H9 (cell line): Measurements from ENCODE around the gene CIDEC. TPM values are rescaled to one million over a fixed set of nuclear protein-coding genes. Genes with fewer than 3 reads are reported as not detected.

Experiments
- DNase-seq: peaks from one replicate; pipeline ENCODE4 v3.0.0-alpha.2; 2017
- H2AFZ ChIP-seq: one replicate; pipeline ENCODE4 v1.6.1; 2013; ENCODE audit warnings: mild to moderate bottlenecking, low read length, control low read depth, moderate library complexity
- H2AK5ac ChIP-seq: 2 replicates; pipeline ENCODE4 v1.6.1; 2013; ENCODE audit warnings: low read length, control low read depth, mixed read lengths; ENCODE audit not compliant: insufficient read length
- H2BK120ac ChIP-seq: one replicate; pipeline ENCODE4 v1.6.1; 2013; ENCODE audit warnings: low read depth, mild to moderate bottlenecking, low read length, control low read depth, inconsistent platforms; ENCODE audit not compliant: poor library complexity, severe bottlenecking
- H2BK12ac ChIP-seq: 2 replicates; pipeline ENCODE4 v1.6.1; 2013; ENCODE audit warnings: low read length, control low read depth, mixed read lengths, low read depth; ENCODE audit not compliant: insufficient read length
- H2BK15ac ChIP-seq: 2 replicates; pipeline ENCODE4 v1.6.1; 2013; ENCODE audit warnings: low read depth, low read length, control low read depth
- H2BK20ac ChIP-seq: one replicate; pipeline ENCODE4 v1.6.1; 2013; ENCODE audit warnings: low read depth, mild to moderate bottlenecking, low read length, control low read depth, inconsistent platforms; ENCODE audit not compliant: poor library complexity, severe bottlenecking
- H2BK5ac ChIP-seq: 2 replicates; pipeline ENCODE4 v1.6.1; 2013; ENCODE audit warnings: low read length, control low read depth, mixed read lengths; ENCODE audit not compliant: insufficient read length
- H3K14ac ChIP-seq: 2 replicates; pipeline ENCODE4 v1.6.1; 2013; ENCODE audit warnings: low read length, control low read depth; ENCODE audit not compliant: insufficient read depth
- H3K18ac ChIP-seq: 2 replicates; pipeline ENCODE4 v1.6.1; 2013; ENCODE audit warnings: low read depth, mild to moderate bottlenecking, mixed read lengths, low read length, control low read depth; ENCODE audit not compliant: insufficient read length
- H3K23ac ChIP-seq: 2 replicates; pipeline ENCODE4 v1.6.1; 2013; ENCODE audit warnings: low read length, control low read depth, mixed read lengths, low read depth; ENCODE audit not compliant: insufficient read length
- H3K23me2 ChIP-seq: 2 replicates; pipeline ENCODE4 v1.6.1; 2013; ENCODE audit warnings: low read depth, mild to moderate bottlenecking, mixed read lengths, low read length, control low read depth; ENCODE audit not compliant: insufficient read length, poor library complexity, severe bottlenecking
- H3K27ac ChIP-seq: 2 replicates; pipeline ENCODE4 v1.5.1; 2013; ENCODE audit warnings: low read length, control low read depth, mixed read lengths, low read depth; ENCODE audit not compliant: insufficient read length
- H3K27me3 ChIP-seq: 2 replicates; pipeline ENCODE4 v1.6.1; 2013; ENCODE audit warnings: low read length, control low read depth, inconsistent platforms; ENCODE audit not compliant: insufficient read depth
- H3K4ac ChIP-seq: 2 replicates; pipeline ENCODE4 v1.6.1; 2013; ENCODE audit warnings: low read depth, mild to moderate bottlenecking, control low read depth, inconsistent platforms, low read length, moderate library complexity
- H3K4me1 ChIP-seq: 2 replicates; pipeline ENCODE4 v1.6.1; 2013; ENCODE audit warnings: low read length, control low read depth, inconsistent platforms; ENCODE audit not compliant: insufficient read depth
- H3K4me2 ChIP-seq: 2 replicates; pipeline ENCODE4 v1.6.1; 2013; ENCODE audit warnings: low read length, control low read depth, mixed read lengths; ENCODE audit not compliant: insufficient read length, insufficient read depth
- H3K56ac ChIP-seq: 2 replicates; pipeline ENCODE4 v1.6.1; 2013; ENCODE audit warnings: low read depth, mild to moderate bottlenecking, mixed read lengths, low read length, control low read depth; ENCODE audit not compliant: insufficient read length
- H3K79me1 ChIP-seq: 2 replicates; pipeline ENCODE4 v1.6.1; 2013; ENCODE audit warnings: low read depth, mild to moderate bottlenecking, moderate library complexity, low read length, control low read depth, inconsistent platforms; ENCODE audit not compliant: insufficient read depth, poor library complexity, severe bottlenecking
- H3K79me2 ChIP-seq: 2 replicates; pipeline ENCODE4 v1.6.1; 2013; ENCODE audit warnings: low read length, control low read depth, inconsistent platforms; ENCODE audit not compliant: insufficient read depth
- H3K9ac ChIP-seq: 2 replicates; pipeline ENCODE4 v1.6.1; 2013; ENCODE audit warnings: low read length, control low read depth, mixed read lengths; ENCODE audit not compliant: insufficient read length; ENCODE audit errors: extremely low read depth
- H3K9me3 ChIP-seq: one replicate; pipeline ENCODE4 v1.6.1; 2013; ENCODE audit warnings: low read depth, low read length, inconsistent platforms; ENCODE audit not compliant: control insufficient read depth
- H3T11ph ChIP-seq: one replicate; pipeline ENCODE4 v1.6.1; 2013; ENCODE audit warnings: mild to moderate bottlenecking, low read length, control low read depth, inconsistent platforms
- H4K20me1 ChIP-seq: one replicate; pipeline ENCODE4 v1.6.1; 2013; ENCODE audit not compliant: control insufficient read depth, insufficient read length, insufficient read depth
- H4K5ac ChIP-seq: 2 replicates; pipeline ENCODE4 v1.6.1; 2013; ENCODE audit warnings: low read depth, mild to moderate bottlenecking, mixed read lengths, low read length, control low read depth; ENCODE audit not compliant: insufficient read length
- H4K8ac ChIP-seq: replicated peaks from 2 replicates; pipeline ENCODE4 v1.6.1; 2013; ENCODE audit warnings: low read length, control low read depth, mixed read lengths, low read depth; ENCODE audit not compliant: insufficient read length
- H4K91ac ChIP-seq: 2 replicates; pipeline ENCODE4 v1.6.1; 2013; ENCODE audit warnings: low read depth, mild to moderate bottlenecking, moderate library complexity, mixed read lengths, low read length, control low read depth; ENCODE audit not compliant: insufficient read length
- H3K27ac Mint-ChIP-seq, 3 experiments: 2 replicates in 2 of 3; 3 replicates in 1 of 3; pipeline ENCODE4 v1.8.0; 2020 to 2021; ENCODE audit warnings: mixed read lengths in 3 of 3, mild to moderate bottlenecking in 1 of 3, moderate library complexity in 1 of 3
- H3K27me3 Mint-ChIP-seq: 2 replicates; pipeline ENCODE4 v1.8.0; 2021; ENCODE audit warnings: low read depth, mild to moderate bottlenecking, moderate library complexity, mixed read lengths
- H3K36me3 Mint-ChIP-seq, 3 experiments: 2 replicates in 2 of 3; 3 replicates in 1 of 3; pipeline ENCODE4 v1.8.0; 2020 to 2021; ENCODE audit warnings: low read depth in 3 of 3, mixed read lengths in 3 of 3; ENCODE audit not compliant: insufficient read depth in 1 of 3
- H3K4me1 Mint-ChIP-seq, 2 experiments: 2 replicates each; pipeline ENCODE4 v1.8.0; 2020; ENCODE audit warnings: mixed read lengths in 2 of 2
- H3K4me3 Mint-ChIP-seq, 2 experiments: 2 replicates in 1 of 2; 3 replicates in 1 of 2; pipeline ENCODE4 v1.8.0; 2020 to 2021; ENCODE audit warnings: mild to moderate bottlenecking in 2 of 2, mixed read lengths in 2 of 2, moderate library complexity in 1 of 2
- H3K9me3 Mint-ChIP-seq, 2 experiments: 2 replicates in 1 of 2; 3 replicates in 1 of 2; pipeline ENCODE4 v1.8.0; 2020; ENCODE audit warnings: mild to moderate bottlenecking in 2 of 2, mixed read lengths in 2 of 2, moderate library complexity in 1 of 2
- CTCF ChIP-seq: fragments of 200-600 bp; sonication (generic); conservative IDR thresholded peaks from 3 replicates; pipeline ENCODE4 v1.8.0; 2021; ENCODE audit warnings: antibody characterized with exemption, mild to moderate bottlenecking
- WGBS: extraction: QIAGEN DNeasy Blood & Tissue Kit; methylation state at CpG from one replicate; pipeline ENCODE4 v1.1.7; 2013; ENCODE audit warnings: missing lambda C conversion rate, low lambda C conversion rate, mixed read lengths; ENCODE audit not compliant: insufficient read length; ENCODE audit errors: extremely low coverage; 5-methylcytosine and 5-hydroxymethylcytosine counted together
- total RNA-seq: library from RNA; stranded (reverse); gene quantifications from 2 replicates; pipeline ENCODE4 v1.2.1, GENCODE V29; 2021

The CIDEC gene
- total RNA-seq, 1 experiment from 2014 or later: not detected

DNA sequence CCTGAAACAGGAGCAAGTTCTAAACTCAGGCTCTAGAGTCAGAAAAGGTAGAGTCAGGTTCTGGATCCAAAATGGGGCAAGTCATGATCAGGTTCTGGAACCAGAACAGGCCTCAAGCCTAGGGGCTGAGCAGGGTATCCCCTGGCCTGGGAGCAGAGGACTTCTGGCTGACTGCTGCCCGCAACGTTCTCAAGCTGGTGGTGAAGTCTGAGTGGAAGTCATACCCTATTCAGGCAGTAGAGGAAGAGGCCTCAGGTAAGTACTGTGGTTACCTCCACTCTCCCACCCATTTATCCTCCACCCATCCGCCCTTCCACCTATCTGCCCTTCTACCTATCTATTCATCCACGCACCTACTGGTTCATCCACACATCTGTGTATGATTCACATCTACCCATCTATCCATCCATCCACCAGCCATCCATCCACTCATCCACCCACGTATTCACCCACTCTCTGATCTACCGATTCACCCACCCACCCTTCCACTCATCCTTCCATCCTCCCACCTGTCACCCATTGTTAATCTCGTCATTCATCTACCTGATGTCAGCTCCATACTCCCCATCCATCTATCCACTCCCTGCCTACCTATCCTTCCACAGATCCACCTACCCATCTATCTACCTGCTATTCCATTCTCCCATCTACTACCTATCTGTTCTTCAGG lies 61.3 kb downstream of the CIDEC start:
- no peak overlapping the region for H3K4me2 ChIP-seq
- no peak overlapping the region for H3T11ph ChIP-seq
- no peak overlapping the region for H4K8ac ChIP-seq
- H3K4me1 ChIP-seq: no peaks in the 10 kb centered on the region
- no peaks in the 10 kb centered on the region for H3K79me1 ChIP-seq
- no peak overlapping the region for H2BK5ac ChIP-seq
- peaks cover 7 to 10% of the 10 kb centered on the region in 2 experiments for H3K4me1 Mint-ChIP-seq
- H3K56ac ChIP-seq: no peak overlapping the region
- H2BK12ac ChIP-seq: no peak overlapping the region
- WGBS: no CpG with 5 or more reads among the region's 7 CpGs
- H3K23ac ChIP-seq: no peak overlapping the region
- H2BK120ac ChIP-seq: no peak overlapping the region
- H2AFZ ChIP-seq: no peak overlapping the region
- no peak overlapping the region for H3K9ac ChIP-seq
- no peak overlapping the region for H2BK20ac ChIP-seq
- H4K20me1 ChIP-seq: no peaks in the 10 kb centered on the region
- no peaks in the 10 kb centered on the region; a peak in 1 of 7 replicates for H3K36me3 Mint-ChIP-seq
- no peaks in the 10 kb centered on the region for H3K23me2 ChIP-seq
- H3K18ac ChIP-seq: no peak overlapping the region
- no peak overlapping the region for H3K4ac ChIP-seq
- no peak overlapping the region for H3K27ac Mint-ChIP-seq
- no peak for TF ChIP-seq CTCF
- H3K9me3 Mint-ChIP-seq: no peaks in the 10 kb centered on the region
- no peaks in the 10 kb centered on the region for H3K79me2 ChIP-seq
- H3K4me3 Mint-ChIP-seq: no peak overlapping the region; a peak in 1 of 5 replicates
- H4K91ac ChIP-seq: no peak overlapping the region
- peaks cover 4% of the 10 kb centered on the region for H3K27me3 Mint-ChIP-seq
- no peak for DNase-seq
- no peak overlapping the region for H2AK5ac ChIP-seq
- no peak overlapping the region for H4K5ac ChIP-seq
- no peak overlapping the region for H3K14ac ChIP-seq
- H3K9me3 ChIP-seq: no peaks in the 10 kb centered on the region
- H2BK15ac ChIP-seq: no peak overlapping the region
- no peak overlapping the region for H3K27ac ChIP-seq
- H3K27me3 ChIP-seq: no peaks in the 10 kb centered on the region
